ENCODE data around the gene HCRTR1.

Gene HCRTR1

GRCh38 chr1:31666263-31666963 lies 48.9 kb downstream of the HCRTR1 start:
- DNase-seq (ENCODE audit: low read depth in 3 of 3, low spot score in 1 of 3) = no peak

GRCh38 chr1:31667065-31667785 lies 49.7 kb downstream of the HCRTR1 start:
- DNase-seq (ENCODE audit: low read depth in 3 of 3, low spot score in 1 of 3) = no peak

GRCh38 chr1:31668303-31668883 lies 50.9 kb downstream of the HCRTR1 start:
- no peak for DNase-seq (ENCODE audit: low read depth in 3 of 3, low spot score in 1 of 3)

GRCh38 chr1:31669433-31669785 lies 51.9 kb downstream of the HCRTR1 start:
- DNase-seq (ENCODE audit: low read depth in 3 of 3, low spot score in 1 of 3) = no peak

DNA sequence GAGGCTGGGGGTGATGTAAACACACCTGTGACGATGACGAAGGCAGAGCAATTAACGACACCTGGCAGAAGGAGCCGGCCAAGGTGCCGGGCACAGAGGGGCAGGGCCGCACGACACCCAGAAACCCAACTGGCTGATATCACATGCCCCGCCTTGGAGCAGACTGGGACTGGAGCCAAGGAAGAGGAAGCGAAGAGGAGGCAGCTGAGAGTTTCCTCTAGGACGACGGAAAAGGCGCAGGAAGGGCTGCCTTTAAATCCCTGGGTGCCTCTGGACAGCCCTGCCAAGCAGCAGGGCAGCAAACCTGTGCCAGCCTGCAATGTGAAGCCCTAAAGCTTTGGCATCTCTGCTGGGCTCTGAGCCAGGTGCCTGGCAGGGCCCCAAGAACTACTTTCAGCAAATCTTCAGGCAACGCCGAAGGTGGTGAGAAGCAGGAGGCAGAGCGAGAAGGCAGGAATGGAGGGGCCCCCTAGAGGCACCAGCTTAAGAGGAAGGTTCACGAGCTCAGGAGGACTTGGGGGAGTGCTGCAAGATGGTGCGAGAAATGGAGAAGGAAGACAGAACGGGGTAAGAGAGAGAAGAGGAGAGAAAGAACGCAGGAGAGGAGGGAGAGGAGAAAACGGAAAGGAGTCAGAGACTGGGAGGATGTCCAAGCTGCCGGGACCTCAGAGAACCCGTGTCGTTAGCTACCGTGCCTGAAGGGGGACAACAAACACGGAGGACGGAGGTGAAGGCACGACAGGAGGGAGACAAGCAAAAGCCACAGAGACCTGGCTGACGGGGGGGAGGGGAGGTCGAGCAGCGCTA lies 52.5 kb downstream of the HCRTR1 start:
- no peak for DNase-seq (ENCODE audit: low read depth in 3 of 3, low spot score in 1 of 3)

GRCh38 chr1:31670593-31670964 lies 53.1 kb downstream of the HCRTR1 start:
- no peak for DNase-seq (ENCODE audit: low read depth in 3 of 3, low spot score in 1 of 3)

- no peak for DNase-seq (ENCODE audit: low read depth in 3 of 3, low spot score in 1 of 3)
Measured at GRCh38 chr1:31671147-31671546, 53.7 kb downstream of the HCRTR1 start.

DNA sequence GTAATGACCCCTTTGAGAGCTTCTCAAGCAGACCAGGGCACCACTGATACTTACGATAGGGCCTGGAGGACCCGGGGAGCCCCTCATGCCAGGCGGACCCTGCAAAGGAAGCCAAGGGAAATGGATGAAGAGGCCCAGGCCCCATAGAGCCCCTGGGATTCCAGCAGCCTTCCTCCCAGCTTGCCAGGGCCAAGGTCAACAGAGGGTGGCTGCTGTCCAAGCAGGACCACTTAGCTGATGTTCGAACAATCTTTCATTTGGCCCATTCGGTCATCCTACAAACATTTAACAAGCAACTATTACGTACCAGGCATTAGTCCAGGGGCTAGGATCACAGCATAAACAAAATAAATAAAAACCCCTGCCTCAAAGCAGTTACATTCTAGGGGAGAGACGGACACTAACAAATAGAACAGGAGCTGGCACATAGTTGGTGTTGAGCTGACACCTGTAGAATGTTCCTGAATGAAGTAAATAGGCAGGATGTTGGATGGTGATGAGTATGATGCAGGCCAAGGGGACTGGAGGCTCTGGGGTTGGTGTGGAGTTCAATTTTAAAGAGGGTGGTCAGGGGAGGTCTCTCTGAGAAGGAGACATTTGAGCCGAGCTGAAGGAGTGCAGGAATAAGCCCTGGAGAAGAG lies 54.2 kb downstream of the HCRTR1 start:
- no peak for DNase-seq (ENCODE audit: low read depth in 3 of 3, low spot score in 1 of 3)

DNA sequence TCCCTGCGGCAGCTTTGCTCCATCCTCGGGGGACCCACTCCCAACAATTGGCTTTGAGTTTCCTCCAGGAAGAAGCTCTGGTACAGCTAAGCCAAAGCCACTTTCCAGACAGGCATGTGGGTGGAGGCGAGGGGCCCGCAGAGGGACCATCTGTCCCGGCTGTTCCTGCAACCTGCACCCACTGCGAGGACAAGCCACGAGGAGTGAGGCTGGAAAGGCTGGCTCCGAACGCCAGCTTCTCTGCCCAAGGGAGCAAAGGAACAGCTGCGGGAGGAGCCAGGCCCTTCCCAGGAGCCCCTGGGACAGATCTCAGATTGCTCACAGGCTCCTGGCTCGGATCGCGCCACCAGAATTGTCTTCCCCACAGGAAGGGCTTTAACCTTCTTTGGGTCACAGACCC lies 55.5 kb downstream of the HCRTR1 start:
- no peak for DNase-seq (ENCODE audit: low read depth in 3 of 3, low spot score in 1 of 3)

GRCh38 chr1:31673433-31673832 lies 55.9 kb downstream of the HCRTR1 start:
- DNase-seq (ENCODE audit: low read depth in 3 of 3, low spot score in 1 of 3) = no peak

GRCh38 chr1:31674626-31675025 lies 57.1 kb downstream of the HCRTR1 start:
- DNase-seq (ENCODE audit: low read depth in 3 of 3, low spot score in 1 of 3) = no peak

- DNase-seq (ENCODE audit: low read depth in 3 of 3, low spot score in 1 of 3) = no peak
Measured at GRCh38 chr1:31675161-31675560, 57.7 kb downstream of the HCRTR1 start.

- DNase-seq (ENCODE audit: low read depth in 3 of 3, low spot score in 1 of 3) = no peak
Measured at GRCh38 chr1:31675756-31676155, 58.3 kb downstream of the HCRTR1 start.

Measured in stimulated activated CD4-positive, alpha-beta T cell treated with anti-CD3 and anti-CD28 coated beads, TNF-alpha, amount 100 ng/mL, for 1 hour (primary cell).